ENCODE measurements around the gene BICRA.

DNA sequence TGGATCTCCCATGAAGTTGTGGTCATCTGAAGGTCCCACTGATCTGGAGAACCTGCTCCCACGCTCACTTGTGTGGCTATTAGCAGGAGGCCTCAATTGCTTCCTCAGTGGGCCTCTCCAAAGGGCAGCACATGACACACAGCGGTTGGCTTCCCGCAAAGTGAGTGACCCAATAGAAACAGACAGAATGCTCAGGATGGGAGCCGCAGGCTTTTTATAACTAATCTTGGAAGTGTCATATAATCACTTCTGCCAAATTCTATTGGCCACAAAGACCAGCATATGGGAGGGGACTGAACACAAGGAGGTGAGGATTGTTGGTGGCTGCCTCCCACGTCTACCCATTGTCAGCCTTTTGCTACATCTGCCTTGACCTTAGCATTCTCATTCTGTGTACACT is 82.2 kb downstream of the BICRA start:
- TF ChIP-seq, protein P1, sequence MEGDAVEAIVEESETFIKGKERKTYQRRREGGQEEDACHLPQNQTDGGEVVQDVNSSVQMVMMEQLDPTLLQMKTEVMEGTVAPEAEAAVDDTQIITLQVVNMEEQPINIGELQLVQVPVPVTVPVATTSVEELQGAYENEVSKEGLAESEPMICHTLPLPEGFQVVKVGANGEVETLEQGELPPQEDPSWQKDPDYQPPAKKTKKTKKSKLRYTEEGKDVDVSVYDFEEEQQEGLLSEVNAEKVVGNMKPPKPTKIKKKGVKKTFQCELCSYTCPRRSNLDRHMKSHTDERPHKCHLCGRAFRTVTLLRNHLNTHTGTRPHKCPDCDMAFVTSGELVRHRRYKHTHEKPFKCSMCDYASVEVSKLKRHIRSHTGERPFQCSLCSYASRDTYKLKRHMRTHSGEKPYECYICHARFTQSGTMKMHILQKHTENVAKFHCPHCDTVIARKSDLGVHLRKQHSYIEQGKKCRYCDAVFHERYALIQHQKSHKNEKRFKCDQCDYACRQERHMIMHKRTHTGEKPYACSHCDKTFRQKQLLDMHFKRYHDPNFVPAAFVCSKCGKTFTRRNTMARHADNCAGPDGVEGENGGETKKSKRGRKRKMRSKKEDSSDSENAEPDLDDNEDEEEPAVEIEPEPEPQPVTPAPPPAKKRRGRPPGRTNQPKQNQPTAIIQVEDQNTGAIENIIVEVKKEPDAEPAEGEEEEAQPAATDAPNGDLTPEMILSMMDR (IDR thresholded peaks at IDR 0.05): no peak
- TF ChIP-seq POLR2A (IDR thresholded peaks at IDR 0.05) (no peak), POLR2AphosphoS5 (IDR thresholded peaks at IDR 0.05) (no peak)
